Loucy (cell line): Measurements from ENCODE around the gene ARPP19.

Experiments
- H2AFZ ChIP-seq: fragments of 200-600 bp; sonication (generic); 2 replicates; pipeline ENCODE4 v1.6.0; 2016; ENCODE audit warnings: antibody characterized with exemption, mild to moderate bottlenecking, low read length, moderate library complexity
- H3F3A ChIP-seq: fragments of 200-600 bp; 2 replicates; pipeline ENCODE4 v1.6.0; 2016; ENCODE audit warnings: antibody characterized with exemption, low read depth, mild to moderate bottlenecking
- H3K27me3 ChIP-seq: fragments of 200-600 bp; sonication (generic); 2 replicates; pipeline ENCODE4 v1.6.1; 2014; ENCODE audit warnings: low read length, mild to moderate bottlenecking; ENCODE audit not compliant: insufficient read depth, poor library complexity, severe bottlenecking
- H3K36me3 ChIP-seq: fragments of 200-600 bp; sonication (generic); 2 replicates; pipeline ENCODE4 v1.6.1; 2016; ENCODE audit warnings: low read length; ENCODE audit not compliant: insufficient read depth
- H3K4me1 ChIP-seq: fragments of 200-600 bp; sonication (generic); 2 replicates; pipeline ENCODE4 v1.5.1; 2014; ENCODE audit warnings: low read length, mild to moderate bottlenecking; ENCODE audit not compliant: insufficient read depth, poor library complexity, severe bottlenecking
- H3K4me2 ChIP-seq: fragments of 200-600 bp; sonication (generic); 2 replicates; pipeline ENCODE4 v1.6.0; 2014; ENCODE audit warnings: antibody characterized with exemption, low read length, low read depth, mild to moderate bottlenecking; ENCODE audit not compliant: poor library complexity, severe bottlenecking
- H3K4me3 ChIP-seq: fragments of 200-600 bp; sonication (generic); 2 replicates; pipeline ENCODE4 v1.5.1; 2014; ENCODE audit warnings: low read length, mild to moderate bottlenecking, mixed read lengths; ENCODE audit not compliant: poor library complexity, severe bottlenecking
- H3K79me2 ChIP-seq: fragments of 200-600 bp; sonication (generic); 2 replicates; pipeline ENCODE4 v1.6.1; 2014; ENCODE audit warnings: low read length; ENCODE audit not compliant: insufficient read depth
- H3K9ac ChIP-seq: fragments of 200-600 bp; sonication (generic); 2 replicates; pipeline ENCODE4 v1.6.0; 2014; ENCODE audit warnings: mild to moderate bottlenecking, low read depth, low read length, moderate library complexity; ENCODE audit not compliant: poor library complexity, severe bottlenecking
- H3K9me2 ChIP-seq: fragments of 200-600 bp; sonication (generic); replicated peaks from 2 replicates; pipeline ENCODE4 v1.6.1; 2016; ENCODE audit warnings: low read depth, low read length, mixed read lengths
- H3K9me3 ChIP-seq: fragments of 200-600 bp; sonication (generic); 2 replicates; pipeline ENCODE4 v1.6.1; 2014; ENCODE audit warnings: mild to moderate bottlenecking, antibody characterized with exemption, low read length, low read depth; ENCODE audit not compliant: insufficient read depth
- H4K20me1 ChIP-seq: fragments of 200-600 bp; sonication (generic); 2 replicates; pipeline ENCODE4 v1.6.0; 2014; ENCODE audit warnings: antibody characterized with exemption, low read length, mild to moderate bottlenecking; ENCODE audit not compliant: insufficient read depth, poor library complexity, severe bottlenecking
- EZH2phosphoT487 ChIP-seq: fragments of 200-600 bp; IDR thresholded peaks from 2 replicates; pipeline ENCODE4 v1.6.1; 2018; ENCODE audit warnings: antibody characterized with exemption, mild to moderate bottlenecking, moderate library complexity, borderline replicate concordance
- TF ChIP-seq, protein P1 (sequence below): fragments of 200-600 bp; sonication (generic); conservative IDR thresholded peaks from 2 replicates; pipeline ENCODE4 v1.5.1; 2014; ENCODE audit warnings: mild to moderate bottlenecking, antibody characterized with exemption, low read length

The ARPP19 gene

DNA sequence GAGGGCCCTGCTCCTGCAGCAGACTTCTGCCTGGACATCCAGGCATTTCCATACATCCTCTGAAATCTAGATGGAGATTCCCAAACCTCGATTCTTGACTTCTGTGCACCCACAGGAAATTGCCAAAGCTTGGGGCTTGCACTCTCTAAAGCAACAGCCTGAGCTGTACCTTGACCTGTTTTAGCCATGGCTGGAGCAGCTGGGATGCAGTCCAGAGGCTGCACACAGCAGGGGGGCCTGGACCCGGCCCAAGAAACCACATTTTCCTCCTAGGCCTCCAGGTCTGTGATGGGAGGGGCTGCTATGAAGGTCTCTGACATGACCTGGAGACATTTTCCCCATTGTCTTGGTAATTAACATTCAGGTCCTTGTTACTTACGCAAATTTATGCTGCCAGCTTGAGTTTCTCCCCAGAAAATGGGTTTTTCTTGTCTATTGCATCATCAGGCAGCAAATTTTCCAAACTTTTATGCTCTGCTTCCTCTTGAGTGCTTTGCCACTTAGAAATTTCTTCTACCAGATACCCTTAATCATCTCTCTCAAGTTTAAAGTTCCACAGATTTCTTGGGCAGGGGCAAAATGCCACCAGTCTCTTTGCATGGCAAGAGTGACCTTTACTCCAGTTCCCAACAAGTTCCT lies 28.3 kb downstream of the ARPP19 start:
- Histone ChIP-seq H3K9me3 (peaks cover 8% of the 10 kb centered on the region; the same call in 1 of the 2 replicates), H3K36me3 (peaks cover 2% of the 10 kb centered on the region; the same call in 1 of the 2 replicates), H3K9me2 (no peaks in the 10 kb centered on the region), H2AFZ (no peak overlapping the region), H3K4me2 (no peak overlapping the region), H3K9ac (no peak overlapping the region), H3K4me3 (no peak overlapping the region), H4K20me1 (no peaks in the 10 kb centered on the region), H3F3A (no peaks in the 10 kb centered on the region), H3K4me1 (no peaks in the 10 kb centered on the region), H3K27me3 (no peaks in the 10 kb centered on the region), H3K79me2 (no peaks in the 10 kb centered on the region)
- TF ChIP-seq, protein P1, sequence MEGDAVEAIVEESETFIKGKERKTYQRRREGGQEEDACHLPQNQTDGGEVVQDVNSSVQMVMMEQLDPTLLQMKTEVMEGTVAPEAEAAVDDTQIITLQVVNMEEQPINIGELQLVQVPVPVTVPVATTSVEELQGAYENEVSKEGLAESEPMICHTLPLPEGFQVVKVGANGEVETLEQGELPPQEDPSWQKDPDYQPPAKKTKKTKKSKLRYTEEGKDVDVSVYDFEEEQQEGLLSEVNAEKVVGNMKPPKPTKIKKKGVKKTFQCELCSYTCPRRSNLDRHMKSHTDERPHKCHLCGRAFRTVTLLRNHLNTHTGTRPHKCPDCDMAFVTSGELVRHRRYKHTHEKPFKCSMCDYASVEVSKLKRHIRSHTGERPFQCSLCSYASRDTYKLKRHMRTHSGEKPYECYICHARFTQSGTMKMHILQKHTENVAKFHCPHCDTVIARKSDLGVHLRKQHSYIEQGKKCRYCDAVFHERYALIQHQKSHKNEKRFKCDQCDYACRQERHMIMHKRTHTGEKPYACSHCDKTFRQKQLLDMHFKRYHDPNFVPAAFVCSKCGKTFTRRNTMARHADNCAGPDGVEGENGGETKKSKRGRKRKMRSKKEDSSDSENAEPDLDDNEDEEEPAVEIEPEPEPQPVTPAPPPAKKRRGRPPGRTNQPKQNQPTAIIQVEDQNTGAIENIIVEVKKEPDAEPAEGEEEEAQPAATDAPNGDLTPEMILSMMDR: no peak
- TF ChIP-seq EZH2phosphoT487: no peak

DNA sequence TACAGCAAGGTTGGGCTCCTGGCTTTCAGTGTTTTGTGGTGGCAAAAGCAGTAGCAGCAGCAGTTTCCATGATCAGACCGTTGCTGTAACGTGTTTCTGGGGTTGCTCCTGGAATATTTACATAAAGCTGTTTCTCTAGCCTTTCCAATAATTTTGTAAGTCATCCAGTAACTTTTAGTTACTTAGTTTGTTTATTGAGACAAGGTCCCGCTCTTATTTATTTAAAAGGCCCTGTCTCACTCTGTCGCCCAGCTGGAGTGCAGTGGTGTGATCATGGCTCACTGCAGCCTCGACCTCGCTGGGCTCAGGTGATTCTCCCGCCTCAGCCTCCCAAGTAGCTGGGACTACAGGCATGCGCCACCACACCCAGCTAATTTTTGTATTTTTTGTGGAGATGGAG lies 31.4 kb downstream of the ARPP19 start:
- H3K4me1 ChIP-seq: peaks cover 2% of the 10 kb centered on the region
- no peaks in the 10 kb centered on the region for H3K9me2 ChIP-seq
- TF ChIP-seq, protein P1: no peak
- no peak for TF ChIP-seq EZH2phosphoT487
- no peaks in the 10 kb centered on the region for H3K79me2 ChIP-seq
- H2AFZ ChIP-seq: no peak overlapping the region
- no peaks in the 10 kb centered on the region for H3K27me3 ChIP-seq
- no peaks in the 10 kb centered on the region for H3K36me3 ChIP-seq
- no peak overlapping the region for H3K9ac ChIP-seq
- H3K4me2 ChIP-seq: no peak overlapping the region
- no peak overlapping the region for H3K4me3 ChIP-seq
- H3F3A ChIP-seq: no peaks in the 10 kb centered on the region
- H4K20me1 ChIP-seq: no peaks in the 10 kb centered on the region
- H3K9me3 ChIP-seq: 0 out of 2 replicates have a peak, but pooled peaks cover 8% of the 10 kb centered on the region

GRCh38 chr15:52532427-52532826 lies 36.4 kb downstream of the ARPP19 start:
- Histone ChIP-seq H3K27me3 (no peaks in the 10 kb centered on the region), H3K4me1 (peaks cover 20% of the 10 kb centered on the region), H3K9ac (no peak overlapping the region), H2AFZ (no peak overlapping the region), H3K79me2 (peaks cover 9% of the 10 kb centered on the region), H3K9me2 (no peaks in the 10 kb centered on the region), H4K20me1 (peaks cover 5% of the 10 kb centered on the region), H3F3A (no peaks in the 10 kb centered on the region), H3K36me3 (no peaks in the 10 kb centered on the region), H3K4me3 (no peak overlapping the region), H3K9me3 (no peaks in the 10 kb centered on the region), H3K4me2 (no peak overlapping the region)
- TF ChIP-seq, protein P1: no peak
- no peak for TF ChIP-seq EZH2phosphoT487
